Stomach (tissue), 9 donors: ENCODE measurements around the gene THAP8. TPM values are rescaled to one million over a fixed set of nuclear protein-coding genes. Genes with fewer than 3 reads are reported as not detected.

Experiments used
- DNase-seq, 2 donors: peaks; one replicate each; pipeline versions ENCODE4 v3.0.0 to v3.0.0-alpha.2; 2013 to 2019
- H3K27ac ChIP-seq, 5 donors: fragments of 200-600 bp in 4 of 5; sonication (generic) in 4 of 5; one replicate each; pipeline ENCODE4 v1.5.1; 2013 to 2019; ENCODE audit warnings: mild to moderate bottlenecking in 1 of 5, moderate library complexity in 1 of 5
- H3K27me3 ChIP-seq, 3 donors: fragments of 200-600 bp; sonication (generic); one replicate each; pipeline ENCODE4 v1.5.1; 2017 to 2019; ENCODE audit warnings: mixed run types in 1 of 3
- H3K36me3 ChIP-seq, 4 donors: fragments of 200-600 bp; sonication (generic); 1 replicate in 3 of 4; 2 replicates in 1 of 4; pipeline ENCODE4 v1.5.1; 2016 to 2019
- H3K4me1 ChIP-seq, 4 donors: fragments of 200-600 bp; sonication (generic); one replicate each; pipeline ENCODE4 v1.5.1; 2016 to 2019
- H3K4me3 ChIP-seq, 4 donors: fragments of 200-600 bp; sonication (generic) in 3 of 4; one replicate each; pipeline ENCODE4 v1.5.1; 2016 to 2019; ENCODE audit warnings: mild to moderate bottlenecking in 1 of 4
- H3K9me3 ChIP-seq, 4 donors: fragments of 200-600 bp; sonication (generic); one replicate each; pipeline ENCODE4 v1.5.1; 2016 to 2019
- EP300 ChIP-seq: sonication (generic); formaldehyde crosslinking; IDR thresholded peaks from one replicate; pipeline ENCODE4 v1.6.1; 2017; ENCODE audit warnings: antibody characterized with exemption
- POLR2A ChIP-seq, 4 donors: fragments of 450-650 bp; IDR thresholded peaks; one replicate each; pipeline ENCODE4 v1.6.1; 2016; ENCODE audit warnings: antibody characterized with exemption in 4 of 4, control low read depth in 2 of 4, mild to moderate bottlenecking in 1 of 4, moderate library complexity in 1 of 4
- POLR2AphosphoS5 ChIP-seq, 3 donors: sonication (generic); formaldehyde crosslinking; IDR thresholded peaks; one replicate each; pipeline ENCODE4 v1.6.1; 2016; ENCODE audit warnings: antibody characterized with exemption in 3 of 3
- WGBS, 5 donors: extraction: QIAGEN DNeasy Blood & Tissue Kit in 3 of 5; methylation state at CpG; one replicate each; pipeline versions ENCODE4 v1.1.5 to v1.1.7; 2013 to 2018; 5-methylcytosine and 5-hydroxymethylcytosine counted together
- intact Hi-C: fragments of 100-400 bp; cut with DNase I; formaldehyde crosslinking; loops from one replicate; pipeline ENCODE4 v1.15.1; 2023; ENCODE audit warnings: low total_unique reads
- polyA plus RNA-seq, 3 donors: library from polyadenylated mRNA; stranded (reverse); fragments of 200-250 nt; gene quantifications; one replicate each; pipeline ENCODE4 v1.2.3, GENCODE V29; 2013
- total RNA-seq, 5 donors: library from RNA; depleted of rRNA; stranded (reverse); fragments of >200 nt; gene quantifications; one replicate each; pipeline versions ENCODE4 v1.1.0 to v1.2.3, GENCODE V29; 2014 to 2016
- TF ChIP-seq, protein P1 (sequence below), 7 experiments: fragments of 450-650 bp in 4 of 7; fragments of 200-600 bp in 3 of 7; sonication (generic) in 3 of 7; IDR thresholded peaks; one replicate each; pipeline ENCODE4 v1.5.1; 2016 to 2019; ENCODE audit warnings: antibody characterized with exemption in 7 of 7, control low read depth in 2 of 7, mild to moderate bottlenecking in 1 of 7
- donor health status: healthy with polysubstance abuse.
- donor health status: Bipolar disorder and iron deficiency.
- donor health status: healthy.

Gene THAP8
- total and polyA plus RNA-seq, 8 donors, result 0.29 to 12.8 (median 4.7) TPM; not detected in 1

DNA sequence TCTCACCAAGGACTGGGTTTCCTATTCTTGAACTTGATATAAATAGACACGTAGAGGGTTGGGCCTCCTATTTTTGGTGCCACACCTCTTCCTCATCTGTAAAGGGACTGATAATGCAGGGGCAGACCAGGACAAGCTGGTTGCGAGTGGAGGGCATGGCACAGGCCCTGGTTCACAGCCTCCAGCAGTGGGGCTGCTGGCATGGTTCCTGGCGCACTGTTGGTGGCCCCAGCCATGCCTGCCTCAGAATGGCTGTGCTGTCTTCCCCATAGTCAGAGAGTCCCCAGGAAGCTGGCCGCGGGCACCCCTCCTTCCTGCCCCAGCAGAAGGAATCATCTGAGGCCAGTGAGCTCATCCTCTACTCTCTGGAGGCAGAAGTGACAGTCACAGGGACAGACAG lies 46.4 kb upstream of the THAP8 start:
- H3K36me3 ChIP-seq, result peaks cover 0 to 17% (median 6%) of the 10 kb centered on the region in 4 donors
- TF ChIP-seq, protein P1, sequence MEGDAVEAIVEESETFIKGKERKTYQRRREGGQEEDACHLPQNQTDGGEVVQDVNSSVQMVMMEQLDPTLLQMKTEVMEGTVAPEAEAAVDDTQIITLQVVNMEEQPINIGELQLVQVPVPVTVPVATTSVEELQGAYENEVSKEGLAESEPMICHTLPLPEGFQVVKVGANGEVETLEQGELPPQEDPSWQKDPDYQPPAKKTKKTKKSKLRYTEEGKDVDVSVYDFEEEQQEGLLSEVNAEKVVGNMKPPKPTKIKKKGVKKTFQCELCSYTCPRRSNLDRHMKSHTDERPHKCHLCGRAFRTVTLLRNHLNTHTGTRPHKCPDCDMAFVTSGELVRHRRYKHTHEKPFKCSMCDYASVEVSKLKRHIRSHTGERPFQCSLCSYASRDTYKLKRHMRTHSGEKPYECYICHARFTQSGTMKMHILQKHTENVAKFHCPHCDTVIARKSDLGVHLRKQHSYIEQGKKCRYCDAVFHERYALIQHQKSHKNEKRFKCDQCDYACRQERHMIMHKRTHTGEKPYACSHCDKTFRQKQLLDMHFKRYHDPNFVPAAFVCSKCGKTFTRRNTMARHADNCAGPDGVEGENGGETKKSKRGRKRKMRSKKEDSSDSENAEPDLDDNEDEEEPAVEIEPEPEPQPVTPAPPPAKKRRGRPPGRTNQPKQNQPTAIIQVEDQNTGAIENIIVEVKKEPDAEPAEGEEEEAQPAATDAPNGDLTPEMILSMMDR (IDR thresholded peaks at IDR 0.05), result no peak
- TF ChIP-seq EP300 (no peak), POLR2AphosphoS5 (IDR thresholded peaks at IDR 0.05) (no peak), POLR2A (IDR thresholded peaks at IDR 0.05) (no peak)
- H3K9me3 ChIP-seq, result no peaks in the 10 kb centered on the region
- H3K4me3 ChIP-seq, result no peak overlapping the region
- WGBS, 5 donors, result 67 to 82% (median 73%) methylated on average over 2 to 5 of the region's 5 CpGs
- DNase-seq, result no peak
- no peak overlapping the region for H3K27ac ChIP-seq
- H3K4me1 ChIP-seq, result no peaks in the 10 kb centered on the region
- intact Hi-C loops, result no loop called here
- no peaks in the 10 kb centered on the region for H3K27me3 ChIP-seq

DNA sequence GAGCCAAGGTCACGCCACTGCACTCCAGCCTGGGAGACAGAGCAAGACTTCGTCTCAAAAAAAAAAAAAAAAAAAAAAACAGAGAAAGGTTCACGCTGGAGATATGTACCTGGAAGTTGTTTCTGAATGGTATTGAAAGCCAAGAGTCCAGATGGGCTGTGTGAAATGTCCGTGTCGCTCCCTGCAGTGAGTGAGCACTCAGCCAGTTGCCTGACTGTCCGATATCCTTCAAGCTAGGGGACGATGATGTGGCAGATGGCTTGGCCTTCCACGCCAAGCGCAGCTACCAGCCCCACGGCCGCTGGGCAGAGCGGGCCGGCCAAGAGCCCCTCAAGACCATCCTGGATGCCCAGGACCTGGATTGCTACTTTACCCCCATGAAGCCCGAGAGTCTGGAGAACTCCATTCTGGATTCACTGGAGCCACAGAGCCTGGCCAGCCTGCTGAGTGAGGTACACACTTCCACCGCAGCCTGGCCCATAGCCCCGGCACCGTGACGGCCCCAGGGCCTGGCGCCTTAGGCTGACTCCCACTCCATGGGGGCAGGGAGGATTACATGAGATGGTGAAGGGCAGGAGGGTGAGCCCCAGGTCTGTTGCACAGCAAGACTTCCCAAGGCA lies 45.2 kb upstream of the THAP8 start:
- Histone ChIP-seq H3K4me3 (no peak overlapping the region), H3K27me3 (no peaks in the 10 kb centered on the region), H3K27ac (no peak overlapping the region), H3K9me3 (no peaks in the 10 kb centered on the region), H3K36me3 (peaks cover 0 to 7% (median under 1%) of the 10 kb centered on the region in 4 donors), H3K4me1 (no peaks in the 10 kb centered on the region)
- TF ChIP-seq, protein P1 (IDR thresholded peaks at IDR 0.05), result no peak
- no peak for TF ChIP-seq POLR2AphosphoS5 (IDR thresholded peaks at IDR 0.05)
- TF ChIP-seq EP300, result no peak
- TF ChIP-seq POLR2A (IDR thresholded peaks at IDR 0.05), result no peak
- DNase-seq, result no peak
- intact Hi-C loops, result no loop called here
- 89 to 95% (median 92%) methylated on average over 15 to 19 of the region's 19 CpGs for WGBS, 5 donors

DNA sequence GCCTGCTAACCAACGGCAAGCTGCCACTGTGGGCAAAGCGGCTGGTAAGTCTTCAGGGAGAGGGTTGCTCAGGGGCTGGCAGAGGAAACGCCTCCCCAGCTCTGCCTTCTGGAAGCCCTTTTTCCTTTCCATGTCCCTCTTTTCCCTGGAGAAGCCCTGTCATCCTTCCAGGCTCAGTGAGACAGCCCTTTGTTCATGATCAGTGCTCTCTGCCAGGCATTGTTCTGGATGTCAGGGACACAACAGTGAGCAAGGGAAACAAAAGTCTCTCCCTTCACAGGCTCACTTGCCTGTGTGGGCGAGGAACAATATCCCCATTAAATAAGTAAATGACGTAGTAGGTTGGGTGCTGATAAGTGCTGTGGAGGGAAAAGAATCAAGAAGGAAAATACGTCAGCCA lies 43.0 kb upstream of the THAP8 start:
- H3K4me1 ChIP-seq, result no peaks in the 10 kb centered on the region
- no peaks in the 10 kb centered on the region for H3K9me3 ChIP-seq
- H3K36me3 ChIP-seq, result peaks cover 0 to 5% (median 0%) of the 10 kb centered on the region in 4 donors
- intact Hi-C loops, result no loop called here
- H3K27me3 ChIP-seq, result no peaks in the 10 kb centered on the region
- no peak for DNase-seq
- TF ChIP-seq POLR2AphosphoS5 (IDR thresholded peaks at IDR 0.05), result no peak
- TF ChIP-seq POLR2A (IDR thresholded peaks at IDR 0.05), result no peak
- TF ChIP-seq, protein P1 (IDR thresholded peaks at IDR 0.05), result no peak
- TF ChIP-seq EP300, result no peak
- WGBS, 5 donors, result 85 to 94% (median 91%) methylated on average over 6 of the region's 6 CpGs
- no peak overlapping the region for H3K27ac ChIP-seq
- H3K4me3 ChIP-seq, result no peak overlapping the region

DNA sequence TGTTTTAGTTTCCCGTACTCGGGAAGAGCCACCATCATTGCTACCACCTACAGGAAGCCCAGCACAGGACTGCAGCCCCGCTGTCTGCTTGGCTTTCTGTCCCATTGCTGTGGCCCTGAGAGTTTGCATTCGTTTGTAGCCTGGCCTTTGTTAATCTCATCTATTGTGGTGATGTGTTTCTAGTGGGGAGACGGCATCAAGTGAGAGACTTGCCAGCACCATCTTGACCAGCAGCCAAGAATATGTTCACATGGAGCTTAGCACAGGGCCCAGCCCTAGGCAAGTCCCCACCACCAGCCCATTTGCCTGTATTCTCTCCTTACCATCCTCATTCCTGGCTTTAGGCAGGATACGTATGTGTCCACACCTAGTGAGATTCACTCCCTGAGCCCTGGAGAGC lies 39.6 kb upstream of the THAP8 start:
- 67 to 90% (median 81%) methylated on average over 5 to 6 of the region's 6 CpGs for WGBS, 5 donors
- H3K27me3 ChIP-seq, result no peaks in the 10 kb centered on the region
- no peaks in the 10 kb centered on the region for H3K4me1 ChIP-seq
- peaks cover 0 to 5% (median 0%) of the 10 kb centered on the region in 4 donors for H3K36me3 ChIP-seq
- TF ChIP-seq, protein P1 (IDR thresholded peaks at IDR 0.05), result no peak
- TF ChIP-seq EP300 (no peak), POLR2AphosphoS5 (IDR thresholded peaks at IDR 0.05) (no peak), POLR2A (IDR thresholded peaks at IDR 0.05) (no peak)
- no peak overlapping the region for H3K27ac ChIP-seq
- H3K9me3 ChIP-seq, result no peaks in the 10 kb centered on the region
- no peak overlapping the region for H3K4me3 ChIP-seq
- DNase-seq, result no peak
- intact Hi-C loops, result no loop called here
